Suprapubic skin (tissue), 3 donors: ENCODE data around the gene IVL.

Experiments used
- POLR2A ChIP-seq, 2 donors: fragments of 450-650 bp; IDR thresholded peaks; one replicate each; pipeline ENCODE4 v1.6.1; 2017; ENCODE audit warnings: antibody characterized with exemption in 2 of 2, mild to moderate bottlenecking in 2 of 2, moderate library complexity in 2 of 2
- TF ChIP-seq, protein P1 (sequence below), 2 donors: fragments of 200-600 bp in 1 of 2; fragments of 450-650 bp in 1 of 2; sonication (generic) in 1 of 2; IDR thresholded peaks; one replicate each; pipeline ENCODE4 v1.5.1; 2016 to 2019; ENCODE audit warnings: antibody characterized with exemption in 2 of 2, mild to moderate bottlenecking in 1 of 2, moderate library complexity in 1 of 2

DNA sequence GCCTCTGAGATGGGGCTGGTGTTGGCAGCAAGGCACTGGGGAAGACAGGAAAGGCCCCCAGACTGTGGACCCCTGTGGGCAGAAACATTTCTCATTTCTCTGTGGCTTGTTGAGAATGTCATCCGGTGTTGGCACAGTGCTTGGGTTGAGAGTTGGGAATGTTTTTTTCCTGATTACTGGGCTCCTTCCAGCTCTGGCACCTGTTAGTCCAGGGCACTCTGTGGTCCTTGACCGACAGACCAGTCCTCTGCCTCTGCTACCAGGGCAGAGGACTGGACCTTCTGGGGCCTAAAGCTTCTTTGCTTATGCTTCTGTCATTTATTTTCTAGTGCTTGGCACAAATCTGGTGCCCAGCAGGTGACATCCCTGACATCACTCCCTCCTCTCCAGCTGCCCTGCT, 33.8 kb downstream of the IVL start:
- TF ChIP-seq, protein P1, sequence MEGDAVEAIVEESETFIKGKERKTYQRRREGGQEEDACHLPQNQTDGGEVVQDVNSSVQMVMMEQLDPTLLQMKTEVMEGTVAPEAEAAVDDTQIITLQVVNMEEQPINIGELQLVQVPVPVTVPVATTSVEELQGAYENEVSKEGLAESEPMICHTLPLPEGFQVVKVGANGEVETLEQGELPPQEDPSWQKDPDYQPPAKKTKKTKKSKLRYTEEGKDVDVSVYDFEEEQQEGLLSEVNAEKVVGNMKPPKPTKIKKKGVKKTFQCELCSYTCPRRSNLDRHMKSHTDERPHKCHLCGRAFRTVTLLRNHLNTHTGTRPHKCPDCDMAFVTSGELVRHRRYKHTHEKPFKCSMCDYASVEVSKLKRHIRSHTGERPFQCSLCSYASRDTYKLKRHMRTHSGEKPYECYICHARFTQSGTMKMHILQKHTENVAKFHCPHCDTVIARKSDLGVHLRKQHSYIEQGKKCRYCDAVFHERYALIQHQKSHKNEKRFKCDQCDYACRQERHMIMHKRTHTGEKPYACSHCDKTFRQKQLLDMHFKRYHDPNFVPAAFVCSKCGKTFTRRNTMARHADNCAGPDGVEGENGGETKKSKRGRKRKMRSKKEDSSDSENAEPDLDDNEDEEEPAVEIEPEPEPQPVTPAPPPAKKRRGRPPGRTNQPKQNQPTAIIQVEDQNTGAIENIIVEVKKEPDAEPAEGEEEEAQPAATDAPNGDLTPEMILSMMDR (IDR thresholded peaks at IDR 0.05) = no peak
- TF ChIP-seq POLR2A (IDR thresholded peaks at IDR 0.05) = no peak
